Measurements from ENCODE around the gene UPF3A.
A peak's percentile ranks its signal among the peaks of the same experiment; 100 is the strongest.
"Not testable (repeated sequence)": the region's sequence is repeated elsewhere in the genome, so short reads cannot be mapped to it uniquely, and the experiment has no call there.

Gene UPF3A

GRCh38 chr13:114281351-114282040 lies at the start of gene UPF3A:
UPF3A (plus strand) TSS chr13:114281601; CDS start chr13:114281640, 39 bp downstream.
- peak; percentile 75 for DNase-seq

GRCh38 chr13:114231886-114232285 lies 49.5 kb upstream of the UPF3A start:
- no peak for DNase-seq

GRCh38 chr13:114234266-114234644 lies 47.1 kb upstream of the UPF3A start:
- DNase-seq, result no peak

- DNase-seq, result peak; percentile 88
These were observed 46.6 kb upstream of the UPF3A start, which contains the start of gene CDC16 for GRCh38 chr13:114234645-114235421. CDC16 (plus strand) TSS chr13:114234897; CDS start chr13:114235085, 188 bp downstream.

- no peak for DNase-seq
These were observed 45.7 kb upstream of the UPF3A start for GRCh38 chr13:114235697-114236096.

GRCh38 chr13:114236227-114236626 lies 45.2 kb upstream of the UPF3A start:
- DNase-seq, result no peak

- DNase-seq, result no peak
These were observed 43.8 kb upstream of the UPF3A start for GRCh38 chr13:114237415-114238112.

GRCh38 chr13:114241918-114242317 lies 39.5 kb upstream of the UPF3A start:
- no peak for DNase-seq

GRCh38 chr13:114243971-114244370 lies 37.4 kb upstream of the UPF3A start:
- no peak for DNase-seq

- no peak for DNase-seq
These were observed 36.8 kb upstream of the UPF3A start for GRCh38 chr13:114244637-114245036.

GRCh38 chr13:114248011-114248410 lies 33.4 kb upstream of the UPF3A start:
- DNase-seq, result no peak

GRCh38 chr13:114249077-114249476 lies 32.3 kb upstream of the UPF3A start:
- no peak for DNase-seq

GRCh38 chr13:114251639-114252440 lies 29.6 kb upstream of the UPF3A start:
- DNase-seq, result not testable (repeated sequence)

GRCh38 chr13:114256547-114256946 lies 24.9 kb upstream of the UPF3A start:
- no peak for DNase-seq

- no peak for DNase-seq
These were observed 24.4 kb upstream of the UPF3A start for GRCh38 chr13:114257014-114257413.

- DNase-seq, result no peak
These were observed 22.8 kb upstream of the UPF3A start for GRCh38 chr13:114258589-114258988.

- DNase-seq, result no peak
These were observed 22.0 kb upstream of the UPF3A start for GRCh38 chr13:114259374-114259773.

- no peak for DNase-seq
These were observed 21.4 kb upstream of the UPF3A start for GRCh38 chr13:114259974-114260373.

GRCh38 chr13:114260814-114261213 lies 20.6 kb upstream of the UPF3A start:
- no peak for DNase-seq

- DNase-seq, result no peak
These were observed 20.0 kb upstream of the UPF3A start for GRCh38 chr13:114261328-114261965.

- DNase-seq, result no peak
These were observed 17.8 kb upstream of the UPF3A start for GRCh38 chr13:114263578-114263977.

GRCh38 chr13:114264313-114264712 lies 17.1 kb upstream of the UPF3A start:
- not testable (repeated sequence) for DNase-seq

All from NCI-H1694 treated with DMSO at 0.1 percent for 48 hours (cell line).